ENCODE measurements around the gene CYP4B1.

The CYP4B1 gene

GRCh38 chr1:46797696-46798470 is 963 bp upstream of the CYP4B1 start:
- no peak for DNase-seq (ENCODE audit: low read depth)

GRCh38 chr1:46800742-46801141 is 1.9 kb downstream of the CYP4B1 start:
- no peak for DNase-seq (ENCODE audit: low read depth)

GRCh38 chr1:46801323-46802055 is 2.6 kb downstream of the CYP4B1 start:
- DNase-seq (ENCODE audit: low read depth) = no peak

- no peak for DNase-seq (ENCODE audit: low read depth)
These were observed 3.2 kb downstream of the CYP4B1 start for GRCh38 chr1:46802081-46802480.

GRCh38 chr1:46802901-46803574 is 4.2 kb downstream of the CYP4B1 start:
- no peak for DNase-seq (ENCODE audit: low read depth)

- DNase-seq (ENCODE audit: low read depth) = no peak
These were observed 5.4 kb downstream of the CYP4B1 start for GRCh38 chr1:46804027-46804889.

GRCh38 chr1:46804926-46805325 is 6.1 kb downstream of the CYP4B1 start:
- DNase-seq (ENCODE audit: low read depth) = no peak

- DNase-seq (ENCODE audit: low read depth) = no peak
These were observed 6.9 kb downstream of the CYP4B1 start for GRCh38 chr1:46805755-46806154.

GRCh38 chr1:46806196-46807020 is 7.6 kb downstream of the CYP4B1 start:
- DNase-seq (ENCODE audit: low read depth) = no peak

- DNase-seq (ENCODE audit: low read depth) = no peak
These were observed 8.5 kb downstream of the CYP4B1 start for GRCh38 chr1:46807046-46807972.

- no peak for DNase-seq (ENCODE audit: low read depth)
These were observed 10.2 kb downstream of the CYP4B1 start for GRCh38 chr1:46809071-46809470.

GRCh38 chr1:46809904-46810303 is 11.1 kb downstream of the CYP4B1 start:
- DNase-seq (ENCODE audit: low read depth) = no peak

- DNase-seq (ENCODE audit: low read depth) = no peak
These were observed 11.8 kb downstream of the CYP4B1 start for GRCh38 chr1:46810596-46810995.

- no peak for DNase-seq (ENCODE audit: low read depth)
These were observed 12.2 kb downstream of the CYP4B1 start for GRCh38 chr1:46811053-46811452.

- DNase-seq (ENCODE audit: low read depth) = no peak
These were observed 13.5 kb downstream of the CYP4B1 start for GRCh38 chr1:46812065-46812963.

- DNase-seq (ENCODE audit: low read depth) = no peak
These were observed 14.4 kb downstream of the CYP4B1 start for GRCh38 chr1:46812996-46813857.

GRCh38 chr1:46813858-46814396 is 15.1 kb downstream of the CYP4B1 start:
- no peak for DNase-seq (ENCODE audit: low read depth)

GRCh38 chr1:46815133-46815532 is 16.3 kb downstream of the CYP4B1 start:
- DNase-seq (ENCODE audit: low read depth) = no peak

Measured in activated T-cell treated with anti-CD3 and anti-CD28 coated beads for 24 hours (primary cell).